8988T (cell line): ENCODE data around the gene SPOCK1.
"Not testable (repeated sequence)": the region's sequence is repeated elsewhere in the genome, so short reads cannot be mapped to it uniquely, and the experiment has no call there.

Experiments used
- DNase-seq: peaks from one replicate; pipeline ENCODE4 v3.0.0; 2011

The SPOCK1 gene

GRCh38 chr5:137498736-137499505, at the start of gene SPOCK1:
Gene SPOCK1 (minus strand): TSS chr5:137499326.
- DNase-seq, result peak; percentile 97

GRCh38 chr5:137545956-137546355, 46.8 kb upstream of the SPOCK1 start:
- no peak for DNase-seq

GRCh38 chr5:137535449-137535848, 36.3 kb upstream of the SPOCK1 start:
- DNase-seq, result not testable (repeated sequence)

- no peak for DNase-seq
Observed at GRCh38 chr5:137533963-137534362, 34.8 kb upstream of the SPOCK1 start.

- DNase-seq, result no peak
Observed at GRCh38 chr5:137531266-137531665, 32.1 kb upstream of the SPOCK1 start.

- DNase-seq, result no peak
Observed at GRCh38 chr5:137521246-137521645, 22.1 kb upstream of the SPOCK1 start.

GRCh38 chr5:137516961-137517360, 17.8 kb upstream of the SPOCK1 start:
- DNase-seq, result no peak

- DNase-seq, result no peak
Observed at GRCh38 chr5:137516251-137516797, 17.2 kb upstream of the SPOCK1 start.

- DNase-seq, result no peak
Observed at GRCh38 chr5:137515238-137515637, 16.1 kb upstream of the SPOCK1 start.

GRCh38 chr5:137510671-137511070, 11.5 kb upstream of the SPOCK1 start:
- DNase-seq, result no peak

GRCh38 chr5:137507150-137507549, 8.0 kb upstream of the SPOCK1 start:
- DNase-seq, result no peak

GRCh38 chr5:137506296-137506695, 7.2 kb upstream of the SPOCK1 start:
- DNase-seq, result no peak

- DNase-seq, result no peak
Observed at GRCh38 chr5:137504916-137505315, 5.8 kb upstream of the SPOCK1 start.

GRCh38 chr5:137503456-137503855, 4.3 kb upstream of the SPOCK1 start:
- no peak for DNase-seq

- no peak for DNase-seq
Observed at GRCh38 chr5:137502632-137503031, 3.5 kb upstream of the SPOCK1 start.

GRCh38 chr5:137501846-137502406, 2.8 kb upstream of the SPOCK1 start:
- no peak for DNase-seq

- DNase-seq, result no peak
Observed at GRCh38 chr5:137501226-137501625, 2.1 kb upstream of the SPOCK1 start.

- DNase-seq, result no peak
Observed at GRCh38 chr5:137500615-137501225, 1.6 kb upstream of the SPOCK1 start.

- DNase-seq, result not testable (repeated sequence)
Observed at GRCh38 chr5:137499506-137499847, 351 bp upstream of the SPOCK1 start.

GRCh38 chr5:137498301-137498735, 808 bp downstream of the SPOCK1 start:
- DNase-seq, result no peak

GRCh38 chr5:137497396-137498290, 1.5 kb downstream of the SPOCK1 start:
- no peak for DNase-seq

- DNase-seq, result no peak
Observed at GRCh38 chr5:137496919-137497318, 2.2 kb downstream of the SPOCK1 start.

GRCh38 chr5:137492331-137492730, 6.8 kb downstream of the SPOCK1 start:
- no peak for DNase-seq
